Stimulated activated CD8-positive, alpha-beta memory T cell treated with anti-CD3 and anti-CD28 coated beads, Interleukin-2, amount 100 ng/mL, for 1 hour (primary cell): ENCODE results near the gene HOXD4.

Experiments used
- DNase-seq, 2 donors: peaks; one replicate each; pipeline ENCODE4 v3.0.0-alpha.2; 2020; ENCODE audit warnings: low read depth in 2 of 2

Gene HOXD4

GRCh38 chr2:176156807-176157498 lies 5.6 kb downstream of the HOXD4 start, which contains the start of gene HOXD3:
Gene HOXD3 (plus strand): TSS chr2:176157307. CDS start chr2:176169115, 11,808 bp downstream.
- DNase-seq, result no peak

GRCh38 chr2:176157499-176158185 lies 6.3 kb downstream of the HOXD4 start:
- DNase-seq, result no peak

DNA sequence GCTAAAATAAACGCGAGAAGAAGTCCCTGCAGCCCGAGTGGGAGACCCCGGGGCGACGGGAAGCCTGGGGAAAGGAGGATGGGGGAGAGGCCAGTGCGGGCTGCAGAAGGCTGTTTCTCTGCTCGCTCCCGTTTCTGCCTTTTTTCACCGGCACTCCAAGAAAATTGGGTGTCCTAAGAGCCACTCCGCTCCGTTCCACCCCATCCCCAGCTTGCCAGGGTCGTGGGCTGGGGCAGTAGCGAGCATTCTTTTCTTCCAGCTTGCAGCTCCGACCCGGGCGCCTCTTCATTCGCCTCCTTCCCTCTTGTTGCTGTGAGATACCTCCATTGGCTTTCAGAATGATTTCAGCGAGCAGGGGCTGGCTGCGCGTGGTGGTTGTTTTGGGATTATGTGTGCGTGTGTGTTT lies 6.8 kb downstream of the HOXD4 start:
- no peak for DNase-seq

DNA sequence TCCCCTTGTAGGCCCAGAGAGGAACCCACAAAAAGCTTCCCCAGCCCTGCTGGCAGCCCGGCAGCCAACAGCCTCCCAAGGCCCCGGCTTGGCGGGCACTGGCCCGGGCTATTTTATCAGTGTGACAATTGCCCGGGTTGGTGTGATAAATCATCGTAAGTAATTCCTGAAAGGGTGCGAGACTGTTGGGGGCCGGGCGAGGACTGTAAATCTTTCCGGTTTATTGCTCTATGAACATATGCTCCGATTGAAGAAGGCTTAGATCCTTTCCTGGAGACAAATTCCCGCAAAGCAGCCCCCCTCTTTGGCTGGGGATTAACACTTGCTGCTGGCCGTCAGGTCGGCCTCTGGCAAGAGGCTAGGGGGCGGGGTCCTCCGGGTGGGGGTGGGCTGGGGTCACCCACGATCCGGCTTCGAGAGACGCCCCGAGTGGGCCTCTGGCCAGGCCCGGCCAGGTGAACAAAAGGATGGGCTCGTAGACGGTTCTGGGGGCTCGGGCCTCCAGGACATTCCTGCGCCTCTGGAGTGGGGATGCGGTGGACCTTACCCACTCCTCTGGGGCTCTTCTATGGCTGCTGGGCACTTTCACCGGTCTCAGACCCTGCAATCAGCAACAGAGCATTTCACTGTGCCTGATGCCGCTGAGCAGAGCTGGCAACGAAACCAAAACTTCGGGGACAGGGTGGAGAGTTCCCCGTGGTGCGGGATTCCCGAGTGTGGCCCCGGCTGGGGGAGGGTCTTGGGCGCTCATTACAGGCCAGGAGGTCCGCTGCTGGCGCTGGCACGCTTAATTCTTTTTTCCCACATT lies 7.7 kb downstream of the HOXD4 start:
- DNase-seq, result no peak

GRCh38 chr2:176159663-176160250 lies 8.4 kb downstream of the HOXD4 start:
- no peak for DNase-seq

- no peak for DNase-seq
These were observed 9.1 kb downstream of the HOXD4 start for GRCh38 chr2:176160251-176160985.

GRCh38 chr2:176160986-176161824 lies 9.9 kb downstream of the HOXD4 start:
- DNase-seq, result no peak

GRCh38 chr2:176161825-176162626 lies 10.7 kb downstream of the HOXD4 start:
- DNase-seq, result no peak

GRCh38 chr2:176162911-176163671 lies 11.7 kb downstream of the HOXD4 start:
- DNase-seq, result no peak

DNA sequence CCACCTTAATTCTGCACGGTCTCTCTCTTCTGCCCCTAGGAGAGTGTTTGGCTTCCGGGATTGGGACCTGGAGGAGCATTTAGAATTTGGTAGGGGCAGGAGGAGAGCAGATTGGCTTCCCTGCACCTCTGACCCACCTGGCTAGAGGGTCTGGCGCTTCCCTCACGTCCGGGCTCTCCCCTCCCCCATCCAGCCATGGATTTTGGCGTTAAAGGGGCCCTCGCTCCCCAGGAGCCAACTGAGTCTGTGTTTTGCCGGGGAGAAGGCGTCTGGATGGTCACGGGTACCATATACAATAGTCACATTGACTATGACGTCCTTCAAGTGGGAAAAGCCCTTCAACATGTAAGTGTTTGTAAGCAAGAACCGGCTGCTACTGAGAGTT lies 12.3 kb downstream of the HOXD4 start:
- DNase-seq, result no peak

GRCh38 chr2:176164201-176164600 lies 12.9 kb downstream of the HOXD4 start:
- no peak for DNase-seq

DNA sequence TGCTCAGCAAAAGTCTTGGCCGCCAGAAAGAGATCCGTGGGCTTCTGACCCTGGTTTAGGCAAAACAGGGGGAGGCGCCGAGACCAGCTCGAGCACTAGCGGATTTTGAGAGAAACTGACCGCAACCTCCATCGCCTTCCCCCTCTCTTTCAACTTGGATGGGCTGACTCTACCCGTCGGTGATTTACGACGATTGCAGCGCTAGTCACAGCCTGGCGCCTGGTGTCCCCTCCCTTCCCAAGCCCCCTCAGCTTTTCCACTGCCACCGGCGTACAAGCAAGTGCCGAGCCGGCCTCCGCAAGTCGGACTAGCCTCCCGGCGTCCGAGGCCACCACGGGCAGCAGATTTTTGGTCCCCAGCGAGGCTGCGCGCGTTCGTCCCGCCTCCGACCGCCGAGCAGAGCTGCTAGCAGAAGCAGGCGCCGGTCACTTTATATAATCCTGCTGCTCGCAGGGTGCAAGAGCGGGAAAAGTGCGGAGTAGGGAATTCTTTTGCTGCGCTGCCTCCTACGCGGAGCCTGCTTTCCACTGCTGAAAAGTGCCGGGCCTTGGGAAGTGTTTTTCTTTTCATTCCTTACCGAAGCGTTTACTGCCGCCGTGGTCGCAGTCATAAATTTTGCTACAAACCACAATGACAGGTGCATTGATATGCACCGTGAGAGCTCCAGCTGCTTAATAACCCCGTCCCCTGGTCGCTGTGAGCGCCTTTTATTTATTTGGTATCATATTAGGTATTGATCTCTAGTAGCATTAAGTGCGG lies 13.4 kb downstream of the HOXD4 start:
- no peak for DNase-seq

- DNase-seq, result no peak
These were observed 14.2 kb downstream of the HOXD4 start for GRCh38 chr2:176165370-176166050.

- no peak for DNase-seq
These were observed 14.9 kb downstream of the HOXD4 start for GRCh38 chr2:176166272-176166671.

DNA sequence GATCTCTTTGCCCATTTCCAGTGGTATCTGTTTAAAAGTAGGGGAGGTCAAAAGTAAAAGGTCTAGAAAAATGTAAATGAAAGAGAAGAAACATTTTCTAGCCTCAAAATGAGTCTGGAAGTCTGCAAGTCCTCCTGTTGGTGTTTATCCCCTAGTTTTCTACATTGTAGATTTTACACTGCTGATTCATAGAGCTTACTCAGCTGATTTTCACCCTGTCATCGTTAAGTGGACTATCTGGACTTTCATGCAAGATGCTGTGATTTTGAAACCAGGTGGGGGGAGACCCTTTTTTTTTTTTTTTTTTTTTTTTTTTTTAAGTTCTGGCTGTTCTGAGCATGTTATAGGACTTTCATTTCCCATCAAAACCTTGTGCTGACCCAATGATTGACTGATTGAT lies 16.0 kb downstream of the HOXD4 start:
- DNase-seq, result no peak

DNA sequence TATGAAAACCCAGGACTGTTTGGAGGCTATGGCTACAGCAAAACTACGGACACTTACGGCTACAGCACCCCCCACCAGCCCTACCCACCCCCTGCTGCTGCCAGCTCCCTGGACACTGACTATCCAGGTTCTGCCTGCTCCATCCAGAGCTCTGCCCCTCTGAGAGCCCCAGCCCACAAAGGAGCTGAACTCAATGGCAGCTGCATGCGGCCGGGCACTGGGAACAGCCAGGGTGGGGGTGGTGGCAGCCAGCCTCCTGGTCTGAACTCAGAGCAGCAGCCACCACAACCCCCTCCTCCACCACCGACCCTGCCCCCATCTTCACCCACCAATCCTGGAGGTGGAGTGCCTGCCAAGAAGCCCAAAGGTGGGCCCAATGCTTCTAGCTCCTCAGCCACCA lies 17.8 kb downstream of the HOXD4 start:
- no peak for DNase-seq

GRCh38 chr2:176169711-176170110 lies 18.4 kb downstream of the HOXD4 start:
- no peak for DNase-seq
